AG09319 (cell line): ENCODE data around the gene BRIP1.

Experiments used
- DNase-seq: peaks from one replicate; pipeline ENCODE4 v3.0.0-alpha.2; 2010; ENCODE audit warnings: low read depth; ENCODE audit errors: extremely low read depth
- TF ChIP-seq, protein P1 (sequence below): IDR thresholded peaks from 2 replicates; pipeline ENCODE4 v1.5.1; 2011; ENCODE audit warnings: low read depth, mild to moderate bottlenecking, inconsistent platforms, low read length, moderate library complexity

BRIP1 gene

DNA sequence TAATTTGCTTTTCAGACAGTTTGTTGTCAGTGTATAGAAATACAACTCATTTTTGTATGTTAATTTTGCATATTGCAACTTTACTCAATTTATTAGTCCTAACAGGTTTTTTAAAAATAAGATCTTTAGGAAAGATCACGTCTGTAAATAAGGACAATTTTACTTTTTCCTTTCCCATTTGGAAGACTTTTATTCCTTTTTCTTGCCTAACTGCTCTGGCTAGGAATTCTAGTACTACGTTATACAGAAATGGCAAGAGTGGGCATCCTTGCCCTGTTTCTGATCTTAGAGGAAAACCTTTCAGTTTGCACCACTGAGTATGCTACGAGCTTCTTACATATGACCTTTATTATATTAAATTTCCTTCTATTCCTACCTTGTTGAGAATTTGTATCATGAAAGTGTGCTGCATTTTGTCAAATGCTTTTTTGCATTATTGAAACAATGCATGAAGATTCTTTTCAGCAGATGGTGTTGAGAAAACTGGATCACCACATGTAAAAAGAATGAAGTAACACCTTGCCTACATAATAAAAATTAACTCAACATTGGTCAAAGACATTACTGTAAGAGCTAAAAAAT is 113.4 kb downstream of the BRIP1 start:
- TF ChIP-seq, protein P1, sequence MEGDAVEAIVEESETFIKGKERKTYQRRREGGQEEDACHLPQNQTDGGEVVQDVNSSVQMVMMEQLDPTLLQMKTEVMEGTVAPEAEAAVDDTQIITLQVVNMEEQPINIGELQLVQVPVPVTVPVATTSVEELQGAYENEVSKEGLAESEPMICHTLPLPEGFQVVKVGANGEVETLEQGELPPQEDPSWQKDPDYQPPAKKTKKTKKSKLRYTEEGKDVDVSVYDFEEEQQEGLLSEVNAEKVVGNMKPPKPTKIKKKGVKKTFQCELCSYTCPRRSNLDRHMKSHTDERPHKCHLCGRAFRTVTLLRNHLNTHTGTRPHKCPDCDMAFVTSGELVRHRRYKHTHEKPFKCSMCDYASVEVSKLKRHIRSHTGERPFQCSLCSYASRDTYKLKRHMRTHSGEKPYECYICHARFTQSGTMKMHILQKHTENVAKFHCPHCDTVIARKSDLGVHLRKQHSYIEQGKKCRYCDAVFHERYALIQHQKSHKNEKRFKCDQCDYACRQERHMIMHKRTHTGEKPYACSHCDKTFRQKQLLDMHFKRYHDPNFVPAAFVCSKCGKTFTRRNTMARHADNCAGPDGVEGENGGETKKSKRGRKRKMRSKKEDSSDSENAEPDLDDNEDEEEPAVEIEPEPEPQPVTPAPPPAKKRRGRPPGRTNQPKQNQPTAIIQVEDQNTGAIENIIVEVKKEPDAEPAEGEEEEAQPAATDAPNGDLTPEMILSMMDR: no peak
- no peak for DNase-seq

- no peak for DNase-seq
- TF ChIP-seq, protein P1: no peak
Observed at GRCh38 chr17:61746248-61746985, 116.9 kb downstream of the BRIP1 start.

- DNase-seq: no peak
- TF ChIP-seq, protein P1: no peak
Observed at GRCh38 chr17:61744804-61745203, 118.5 kb downstream of the BRIP1 start.

DNA sequence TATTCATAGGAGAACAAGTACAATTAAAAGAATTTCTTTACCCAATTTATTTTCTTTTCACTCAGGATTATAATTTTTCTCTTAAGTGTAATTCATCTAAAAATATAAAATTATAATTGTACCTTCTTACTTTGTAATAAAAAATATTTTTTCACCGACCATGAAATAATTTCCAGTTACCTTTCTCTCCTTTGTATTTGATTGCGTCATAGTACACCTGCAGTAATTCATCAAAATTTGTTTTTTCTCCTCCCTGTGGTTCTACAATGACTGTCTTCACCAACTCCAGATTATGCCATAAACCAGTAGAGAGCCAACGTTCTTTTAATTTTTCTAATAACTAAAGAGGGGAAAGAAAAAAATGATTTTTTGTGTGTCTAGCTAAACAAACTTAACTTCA is 119.1 kb downstream of the BRIP1 start:
- TF ChIP-seq, protein P1: no peak
- no peak for DNase-seq

DNA sequence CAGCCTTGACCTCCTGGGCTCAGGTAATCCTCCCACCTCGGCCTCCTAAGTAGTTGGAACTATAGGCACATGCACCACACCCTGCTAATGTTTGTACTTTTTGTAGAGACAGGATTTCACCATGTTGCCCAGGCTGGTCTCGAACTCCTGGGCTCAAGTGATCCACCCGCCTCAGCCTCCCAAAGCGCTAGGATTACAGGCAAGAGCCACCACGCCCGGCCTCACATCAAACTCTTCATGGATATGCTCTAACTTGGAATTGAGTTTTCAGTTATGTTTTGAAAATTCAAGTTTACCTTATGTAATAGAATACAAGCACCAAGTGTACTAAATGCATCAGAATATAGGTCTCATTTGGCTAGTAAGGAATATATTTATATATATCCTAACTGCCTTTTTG is 119.6 kb downstream of the BRIP1 start:
- TF ChIP-seq, protein P1: no peak

GRCh38 chr17:61739002-61739401 is 124.3 kb downstream of the BRIP1 start:
- no peak for DNase-seq
- TF ChIP-seq, protein P1: no peak

More for the DNA sequence above, 119.6 kb downstream of the BRIP1 start:
- no peak for DNase-seq

GRCh38 chr17:61738249-61738648 is 125.1 kb downstream of the BRIP1 start:
- TF ChIP-seq, protein P1: no peak
- no peak for DNase-seq
